H9 (cell line): Measurements from ENCODE around the gene KIAA0930. TPM values are rescaled to one million over a fixed set of nuclear protein-coding genes. Genes with fewer than 3 reads are reported as not detected.

Source experiments
- DNase-seq: peaks from one replicate; pipeline ENCODE4 v3.0.0-alpha.2; 2017
- H2AFZ ChIP-seq: one replicate; pipeline ENCODE4 v1.6.1; 2013; ENCODE audit warnings: mild to moderate bottlenecking, low read length, control low read depth, moderate library complexity
- H2AK5ac ChIP-seq: 2 replicates; pipeline ENCODE4 v1.6.1; 2013; ENCODE audit warnings: low read length, control low read depth, mixed read lengths; ENCODE audit not compliant: insufficient read length
- H2BK120ac ChIP-seq: one replicate; pipeline ENCODE4 v1.6.1; 2013; ENCODE audit warnings: low read depth, mild to moderate bottlenecking, low read length, control low read depth, inconsistent platforms; ENCODE audit not compliant: poor library complexity, severe bottlenecking
- H2BK12ac ChIP-seq: 2 replicates; pipeline ENCODE4 v1.6.1; 2013; ENCODE audit warnings: low read length, control low read depth, mixed read lengths, low read depth; ENCODE audit not compliant: insufficient read length
- H2BK15ac ChIP-seq: 2 replicates; pipeline ENCODE4 v1.6.1; 2013; ENCODE audit warnings: low read depth, low read length, control low read depth
- H2BK20ac ChIP-seq: one replicate; pipeline ENCODE4 v1.6.1; 2013; ENCODE audit warnings: low read depth, mild to moderate bottlenecking, low read length, control low read depth, inconsistent platforms; ENCODE audit not compliant: poor library complexity, severe bottlenecking
- H2BK5ac ChIP-seq: 2 replicates; pipeline ENCODE4 v1.6.1; 2013; ENCODE audit warnings: low read length, control low read depth, mixed read lengths; ENCODE audit not compliant: insufficient read length
- H3K14ac ChIP-seq: 2 replicates; pipeline ENCODE4 v1.6.1; 2013; ENCODE audit warnings: low read length, control low read depth; ENCODE audit not compliant: insufficient read depth
- H3K18ac ChIP-seq: 2 replicates; pipeline ENCODE4 v1.6.1; 2013; ENCODE audit warnings: low read depth, mild to moderate bottlenecking, mixed read lengths, low read length, control low read depth; ENCODE audit not compliant: insufficient read length
- H3K23ac ChIP-seq: 2 replicates; pipeline ENCODE4 v1.6.1; 2013; ENCODE audit warnings: low read length, control low read depth, mixed read lengths, low read depth; ENCODE audit not compliant: insufficient read length
- H3K23me2 ChIP-seq: 2 replicates; pipeline ENCODE4 v1.6.1; 2013; ENCODE audit warnings: low read depth, mild to moderate bottlenecking, mixed read lengths, low read length, control low read depth; ENCODE audit not compliant: insufficient read length, poor library complexity, severe bottlenecking
- H3K27ac ChIP-seq: 2 replicates; pipeline ENCODE4 v1.5.1; 2013; ENCODE audit warnings: low read length, control low read depth, mixed read lengths, low read depth; ENCODE audit not compliant: insufficient read length
- H3K27me3 ChIP-seq: 2 replicates; pipeline ENCODE4 v1.6.1; 2013; ENCODE audit warnings: low read length, control low read depth, inconsistent platforms; ENCODE audit not compliant: insufficient read depth
- H3K4ac ChIP-seq: 2 replicates; pipeline ENCODE4 v1.6.1; 2013; ENCODE audit warnings: low read depth, mild to moderate bottlenecking, control low read depth, inconsistent platforms, low read length, moderate library complexity
- H3K4me1 ChIP-seq: 2 replicates; pipeline ENCODE4 v1.6.1; 2013; ENCODE audit warnings: low read length, control low read depth, inconsistent platforms; ENCODE audit not compliant: insufficient read depth
- H3K4me2 ChIP-seq: 2 replicates; pipeline ENCODE4 v1.6.1; 2013; ENCODE audit warnings: low read length, control low read depth, mixed read lengths; ENCODE audit not compliant: insufficient read length, insufficient read depth
- H3K56ac ChIP-seq: 2 replicates; pipeline ENCODE4 v1.6.1; 2013; ENCODE audit warnings: low read depth, mild to moderate bottlenecking, mixed read lengths, low read length, control low read depth; ENCODE audit not compliant: insufficient read length
- H3K79me1 ChIP-seq: 2 replicates; pipeline ENCODE4 v1.6.1; 2013; ENCODE audit warnings: low read depth, mild to moderate bottlenecking, moderate library complexity, low read length, control low read depth, inconsistent platforms; ENCODE audit not compliant: insufficient read depth, poor library complexity, severe bottlenecking
- H3K79me2 ChIP-seq: 2 replicates; pipeline ENCODE4 v1.6.1; 2013; ENCODE audit warnings: low read length, control low read depth, inconsistent platforms; ENCODE audit not compliant: insufficient read depth
- H3K9ac ChIP-seq: 2 replicates; pipeline ENCODE4 v1.6.1; 2013; ENCODE audit warnings: low read length, control low read depth, mixed read lengths; ENCODE audit not compliant: insufficient read length; ENCODE audit errors: extremely low read depth
- H3K9me3 ChIP-seq: one replicate; pipeline ENCODE4 v1.6.1; 2013; ENCODE audit warnings: low read depth, low read length, inconsistent platforms; ENCODE audit not compliant: control insufficient read depth
- H3T11ph ChIP-seq: one replicate; pipeline ENCODE4 v1.6.1; 2013; ENCODE audit warnings: mild to moderate bottlenecking, low read length, control low read depth, inconsistent platforms
- H4K20me1 ChIP-seq: one replicate; pipeline ENCODE4 v1.6.1; 2013; ENCODE audit not compliant: control insufficient read depth, insufficient read length, insufficient read depth
- H4K5ac ChIP-seq: 2 replicates; pipeline ENCODE4 v1.6.1; 2013; ENCODE audit warnings: low read depth, mild to moderate bottlenecking, mixed read lengths, low read length, control low read depth; ENCODE audit not compliant: insufficient read length
- H4K8ac ChIP-seq: replicated peaks from 2 replicates; pipeline ENCODE4 v1.6.1; 2013; ENCODE audit warnings: low read length, control low read depth, mixed read lengths, low read depth; ENCODE audit not compliant: insufficient read length
- H4K91ac ChIP-seq: 2 replicates; pipeline ENCODE4 v1.6.1; 2013; ENCODE audit warnings: low read depth, mild to moderate bottlenecking, moderate library complexity, mixed read lengths, low read length, control low read depth; ENCODE audit not compliant: insufficient read length
- H3K27ac Mint-ChIP-seq, 3 experiments: 2 replicates in 2 of 3; 3 replicates in 1 of 3; pipeline ENCODE4 v1.8.0; 2020 to 2021; ENCODE audit warnings: mixed read lengths in 3 of 3, mild to moderate bottlenecking in 1 of 3, moderate library complexity in 1 of 3
- H3K27me3 Mint-ChIP-seq: 2 replicates; pipeline ENCODE4 v1.8.0; 2021; ENCODE audit warnings: low read depth, mild to moderate bottlenecking, moderate library complexity, mixed read lengths
- H3K36me3 Mint-ChIP-seq, 3 experiments: 2 replicates in 2 of 3; 3 replicates in 1 of 3; pipeline ENCODE4 v1.8.0; 2020 to 2021; ENCODE audit warnings: low read depth in 3 of 3, mixed read lengths in 3 of 3; ENCODE audit not compliant: insufficient read depth in 1 of 3
- H3K4me1 Mint-ChIP-seq, 2 experiments: 2 replicates each; pipeline ENCODE4 v1.8.0; 2020; ENCODE audit warnings: mixed read lengths in 2 of 2
- H3K4me3 Mint-ChIP-seq, 2 experiments: 2 replicates in 1 of 2; 3 replicates in 1 of 2; pipeline ENCODE4 v1.8.0; 2020 to 2021; ENCODE audit warnings: mild to moderate bottlenecking in 2 of 2, mixed read lengths in 2 of 2, moderate library complexity in 1 of 2
- H3K9me3 Mint-ChIP-seq, 2 experiments: 2 replicates in 1 of 2; 3 replicates in 1 of 2; pipeline ENCODE4 v1.8.0; 2020; ENCODE audit warnings: mild to moderate bottlenecking in 2 of 2, mixed read lengths in 2 of 2, moderate library complexity in 1 of 2
- WGBS: extraction: QIAGEN DNeasy Blood & Tissue Kit; methylation state at CpG from one replicate; pipeline ENCODE4 v1.1.7; 2013; ENCODE audit warnings: missing lambda C conversion rate, low lambda C conversion rate, mixed read lengths; ENCODE audit not compliant: insufficient read length; ENCODE audit errors: extremely low coverage; 5-methylcytosine and 5-hydroxymethylcytosine counted together
- total RNA-seq: library from RNA; stranded (reverse); gene quantifications from 2 replicates; pipeline ENCODE4 v1.2.1, GENCODE V29; 2021
- TF ChIP-seq, protein P1 (sequence below): fragments of 200-600 bp; sonication (generic); conservative IDR thresholded peaks from 3 replicates; pipeline ENCODE4 v1.8.0; 2021; ENCODE audit warnings: antibody characterized with exemption, mild to moderate bottlenecking

Gene KIAA0930
- total RNA-seq, 1 experiment from 2014 or later = 46.2 TPM

DNA sequence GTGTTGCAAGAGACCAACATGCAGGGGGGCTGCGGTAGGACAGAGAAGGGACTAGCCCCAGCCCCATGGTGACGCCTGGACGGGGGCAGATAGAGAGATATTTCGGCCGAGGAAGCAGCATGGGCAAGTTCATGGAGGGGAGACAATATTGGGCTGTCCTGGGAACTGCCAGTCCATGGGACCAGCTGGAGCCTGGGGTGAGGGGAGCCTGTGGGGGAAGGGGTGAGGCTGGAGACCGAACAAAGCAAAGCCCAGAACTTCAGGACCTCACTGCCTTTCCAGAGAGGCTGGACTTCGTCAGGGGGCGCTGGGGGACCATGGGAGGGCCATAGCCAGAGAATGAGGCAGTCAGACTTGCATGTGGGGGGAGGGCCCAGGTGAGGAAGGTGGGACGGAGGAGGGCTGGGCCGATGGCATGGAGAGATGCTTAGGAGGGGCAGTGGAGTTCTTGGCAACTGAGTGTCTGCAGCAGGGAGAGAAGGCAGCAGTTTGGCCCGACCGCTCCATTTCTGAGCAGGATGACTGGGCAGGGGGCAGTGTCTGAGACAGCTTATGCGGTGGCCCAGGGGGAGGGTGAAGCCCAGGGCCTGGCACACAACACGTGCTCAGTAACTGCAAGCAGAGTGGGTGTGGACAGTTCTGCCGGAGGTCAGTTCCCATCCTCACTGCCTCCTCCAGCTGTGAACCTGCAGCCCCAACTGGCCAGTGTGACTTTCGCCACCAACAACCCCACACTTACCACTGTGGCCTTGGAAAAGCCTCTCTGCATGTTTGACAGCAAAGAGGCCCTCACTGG lies 44.8 kb upstream of the KIAA0930 start:
- Mint-ChIP-seq H3K4me3 (peak overlapping the region; percentile 63 to 80), H3K27me3 (peaks cover 64% of the 10 kb centered on the region), H3K9me3 (no peaks in the 10 kb centered on the region), H3K4me1 (peaks cover 17 to 19% of the 10 kb centered on the region in 2 experiments), H3K27ac (peak overlapping the region in 2 of 3 experiments; percentile 21 to 54; a peak in 2 of 7 replicates), H3K36me3 (no peaks in the 10 kb centered on the region; a peak in 1 of 7 replicates)
- Histone ChIP-seq H3K56ac (no peak overlapping the region), H3K4ac (no peak overlapping the region), H2BK5ac (no peak overlapping the region), H4K8ac (no peak overlapping the region), H3K23me2 (peaks cover 10% of the 10 kb centered on the region), H2AFZ (no peak overlapping the region), H2AK5ac (no peak overlapping the region), H3K27ac (no peak overlapping the region), H2BK20ac (no peak overlapping the region), H3K9me3 (no peaks in the 10 kb centered on the region), H3K79me2 (no peaks in the 10 kb centered on the region), H4K5ac (no peak overlapping the region), H4K20me1 (no peaks in the 10 kb centered on the region), H3K79me1 (no peaks in the 10 kb centered on the region), H4K91ac (no peak overlapping the region), H2BK15ac (no peak overlapping the region), H3T11ph (no peak overlapping the region), H3K4me2 (peak overlapping the region; percentile 57), H3K23ac (no peak overlapping the region), H3K4me1 (peaks cover 2% of the 10 kb centered on the region; the same call in 1 of the 2 replicates), H2BK120ac (no peak overlapping the region), H3K27me3 (peaks cover 5% of the 10 kb centered on the region; the same call in 1 of the 2 replicates), H3K9ac (no peak overlapping the region), H3K14ac (no peak overlapping the region), H2BK12ac (no peak overlapping the region), H3K18ac (no peak overlapping the region)
- TF ChIP-seq, protein P1, sequence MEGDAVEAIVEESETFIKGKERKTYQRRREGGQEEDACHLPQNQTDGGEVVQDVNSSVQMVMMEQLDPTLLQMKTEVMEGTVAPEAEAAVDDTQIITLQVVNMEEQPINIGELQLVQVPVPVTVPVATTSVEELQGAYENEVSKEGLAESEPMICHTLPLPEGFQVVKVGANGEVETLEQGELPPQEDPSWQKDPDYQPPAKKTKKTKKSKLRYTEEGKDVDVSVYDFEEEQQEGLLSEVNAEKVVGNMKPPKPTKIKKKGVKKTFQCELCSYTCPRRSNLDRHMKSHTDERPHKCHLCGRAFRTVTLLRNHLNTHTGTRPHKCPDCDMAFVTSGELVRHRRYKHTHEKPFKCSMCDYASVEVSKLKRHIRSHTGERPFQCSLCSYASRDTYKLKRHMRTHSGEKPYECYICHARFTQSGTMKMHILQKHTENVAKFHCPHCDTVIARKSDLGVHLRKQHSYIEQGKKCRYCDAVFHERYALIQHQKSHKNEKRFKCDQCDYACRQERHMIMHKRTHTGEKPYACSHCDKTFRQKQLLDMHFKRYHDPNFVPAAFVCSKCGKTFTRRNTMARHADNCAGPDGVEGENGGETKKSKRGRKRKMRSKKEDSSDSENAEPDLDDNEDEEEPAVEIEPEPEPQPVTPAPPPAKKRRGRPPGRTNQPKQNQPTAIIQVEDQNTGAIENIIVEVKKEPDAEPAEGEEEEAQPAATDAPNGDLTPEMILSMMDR = peak; percentile 40; the same call in 2 of the 3 replicates
- WGBS = no CpG with 5 or more reads among the region's 16 CpGs
- DNase-seq = peak; percentile 81
